Stimulated activated CD4-positive, alpha-beta T cell treated with anti-CD3 and anti-CD28 coated beads, Interleukin-4, amount 100 ng/mL, for 48 hours (primary cell): ENCODE measurements around the gene ADCY3.
"Not testable (repeated sequence)": the region's sequence is repeated elsewhere in the genome, so short reads cannot be mapped to it uniquely, and the experiment has no call there.

Source experiments
- DNase-seq, 2 donors: peaks; one replicate each; pipeline ENCODE4 v3.0.0-alpha.2; 2020; ENCODE audit warnings: low read depth in 2 of 2

ADCY3 gene

GRCh38 chr2:24813691-24814137 is 106.3 kb downstream of the ADCY3 start:
- no peak for DNase-seq

- DNase-seq, result no peak
Observed at GRCh38 chr2:24809316-24810007, 110.6 kb downstream of the ADCY3 start.

GRCh38 chr2:24806661-24807036 is 113.4 kb downstream of the ADCY3 start:
- DNase-seq, result no peak

GRCh38 chr2:24805811-24806660 is 114.0 kb downstream of the ADCY3 start:
- DNase-seq, result not testable (repeated sequence)

- not testable (repeated sequence) for DNase-seq
Observed at GRCh38 chr2:24800487-24800886, 119.5 kb downstream of the ADCY3 start.

- no peak for DNase-seq
Observed at GRCh38 chr2:24797644-24798043, 122.4 kb downstream of the ADCY3 start.

GRCh38 chr2:24793761-24794435 is 126.1 kb downstream of the ADCY3 start:
- peak in 1 of 2 donors; percentile 5 for DNase-seq

- peak; percentile 89 to 94 for DNase-seq
Observed at GRCh38 chr2:24792874-24793760, 126.9 kb downstream of the ADCY3 start, which contains the start of the genes CENPO and PTRHD1. Gene CENPO, plus strand, starts transcription at chr2:24793425. Its CDS starts 495 bp downstream, at chr2:24793920. Gene PTRHD1, minus strand, starts transcription at chr2:24793391. Its CDS starts 14 bp downstream, at chr2:24793377.

- DNase-seq, result no peak
Observed at GRCh38 chr2:24792542-24792873, 127.5 kb downstream of the ADCY3 start.

DNA sequence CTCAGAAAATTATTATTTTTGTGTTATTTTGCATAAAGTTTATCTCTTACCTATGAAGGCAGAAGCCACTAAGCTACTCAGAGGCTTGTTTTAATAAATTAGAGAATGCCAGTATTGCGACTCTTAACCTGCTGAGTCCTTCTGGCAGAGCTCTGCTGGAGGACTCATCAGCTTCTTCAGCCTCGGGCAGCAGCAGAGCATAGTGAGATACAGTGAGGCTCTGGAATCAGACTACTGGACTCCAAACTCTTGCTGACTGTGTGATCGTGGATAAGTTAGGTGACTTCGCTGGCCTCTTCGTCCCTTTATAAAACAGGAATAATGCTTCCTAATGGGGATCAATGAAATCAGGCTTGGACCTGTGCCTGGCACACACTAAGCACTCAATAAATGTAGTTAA is 128.6 kb downstream of the ADCY3 start:
- no peak for DNase-seq

DNA sequence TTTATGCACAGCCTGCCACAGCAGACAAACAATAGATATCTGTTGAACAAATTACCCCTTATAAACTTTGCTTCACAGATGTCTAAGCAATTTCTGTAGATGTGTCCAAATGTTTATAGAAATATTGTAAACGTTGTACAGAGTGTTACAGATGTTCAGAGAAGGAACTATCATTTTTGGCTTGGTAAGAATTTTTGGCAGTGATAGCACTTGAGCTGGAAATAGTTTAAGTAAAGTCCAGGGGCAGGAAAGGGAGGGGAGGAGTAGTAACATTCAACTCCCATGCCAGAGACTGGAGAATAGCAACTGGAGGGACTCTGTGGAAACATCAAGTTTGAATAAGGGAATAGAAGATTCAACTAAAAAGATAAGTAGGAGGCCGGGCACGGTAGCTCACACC is 131.2 kb downstream of the ADCY3 start:
- DNase-seq, result no peak

- no peak for DNase-seq
Observed at GRCh38 chr2:24787532-24787931, 132.5 kb downstream of the ADCY3 start.

DNA sequence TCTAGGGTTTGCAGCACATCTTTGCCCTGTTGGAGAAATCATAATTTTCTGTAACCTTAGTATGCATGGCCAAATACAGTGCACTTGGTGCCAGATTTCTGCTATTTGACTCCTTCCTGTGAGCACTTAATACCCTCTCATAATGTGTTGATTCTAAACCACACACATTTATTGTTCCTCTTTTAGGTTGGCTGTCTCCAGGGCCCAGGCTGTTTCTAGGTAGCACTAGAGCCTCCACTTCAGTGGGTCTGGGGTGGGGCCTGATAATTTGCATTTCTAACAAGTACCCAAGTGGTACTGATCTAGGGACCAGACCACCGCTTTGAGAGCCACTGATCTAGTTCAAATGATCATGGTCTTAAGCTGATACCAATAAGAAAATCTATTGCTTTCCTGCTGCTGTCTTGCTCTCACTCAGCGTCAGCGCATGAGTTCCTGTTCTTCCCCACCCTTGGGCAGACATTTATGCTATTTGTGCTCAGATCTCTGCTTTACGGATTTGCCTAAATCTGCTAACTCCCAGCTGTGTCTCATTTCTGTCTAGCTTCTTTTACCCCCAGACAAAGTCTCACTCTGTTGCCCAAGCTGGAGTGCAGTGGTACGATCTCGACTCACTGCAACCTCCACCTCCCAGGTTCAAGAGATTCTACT is 134.2 kb downstream of the ADCY3 start:
- no peak for DNase-seq

GRCh38 chr2:24783641-24784040 is 136.4 kb downstream of the ADCY3 start:
- DNase-seq, result no peak

DNA sequence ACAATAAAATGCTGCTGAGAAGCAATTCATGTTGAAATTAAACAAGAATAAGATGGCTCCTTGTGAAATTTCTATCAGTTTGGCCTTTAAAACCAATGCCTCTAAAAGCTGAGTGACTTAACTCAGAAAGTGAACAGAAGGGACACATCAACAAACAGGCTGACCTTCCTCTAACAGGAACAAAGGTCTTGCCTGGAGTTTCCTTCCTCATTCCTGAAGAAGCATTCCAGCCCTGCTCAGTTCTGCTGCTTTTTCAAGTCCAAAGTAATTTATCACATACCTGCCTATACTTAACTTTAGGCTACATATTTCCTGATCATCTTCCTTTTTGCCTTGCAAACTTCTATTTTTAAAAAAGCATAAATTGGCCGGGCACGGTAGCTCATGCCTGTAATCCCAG is 140.9 kb downstream of the ADCY3 start:
- DNase-seq, result no peak

DNA sequence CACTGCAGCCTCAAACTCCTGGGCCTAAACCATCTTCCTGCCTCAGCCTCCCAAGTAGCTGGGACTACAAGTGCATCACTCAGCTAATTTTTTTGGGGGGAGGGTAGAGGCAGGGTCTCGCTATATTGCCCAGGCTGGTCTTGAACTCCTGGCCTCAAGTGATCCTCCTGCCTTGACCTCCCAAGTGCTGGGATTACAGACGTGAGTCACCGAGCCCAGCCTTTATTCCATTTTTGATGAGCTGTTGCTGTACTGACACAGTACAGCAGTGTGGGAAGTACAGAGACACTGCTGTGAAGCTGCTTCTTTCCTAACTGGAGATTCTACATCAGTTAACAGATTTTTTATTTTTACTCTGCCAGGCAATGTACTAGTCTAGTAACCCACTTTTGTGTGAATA is 145.7 kb downstream of the ADCY3 start:
- DNase-seq, result no peak

DNA sequence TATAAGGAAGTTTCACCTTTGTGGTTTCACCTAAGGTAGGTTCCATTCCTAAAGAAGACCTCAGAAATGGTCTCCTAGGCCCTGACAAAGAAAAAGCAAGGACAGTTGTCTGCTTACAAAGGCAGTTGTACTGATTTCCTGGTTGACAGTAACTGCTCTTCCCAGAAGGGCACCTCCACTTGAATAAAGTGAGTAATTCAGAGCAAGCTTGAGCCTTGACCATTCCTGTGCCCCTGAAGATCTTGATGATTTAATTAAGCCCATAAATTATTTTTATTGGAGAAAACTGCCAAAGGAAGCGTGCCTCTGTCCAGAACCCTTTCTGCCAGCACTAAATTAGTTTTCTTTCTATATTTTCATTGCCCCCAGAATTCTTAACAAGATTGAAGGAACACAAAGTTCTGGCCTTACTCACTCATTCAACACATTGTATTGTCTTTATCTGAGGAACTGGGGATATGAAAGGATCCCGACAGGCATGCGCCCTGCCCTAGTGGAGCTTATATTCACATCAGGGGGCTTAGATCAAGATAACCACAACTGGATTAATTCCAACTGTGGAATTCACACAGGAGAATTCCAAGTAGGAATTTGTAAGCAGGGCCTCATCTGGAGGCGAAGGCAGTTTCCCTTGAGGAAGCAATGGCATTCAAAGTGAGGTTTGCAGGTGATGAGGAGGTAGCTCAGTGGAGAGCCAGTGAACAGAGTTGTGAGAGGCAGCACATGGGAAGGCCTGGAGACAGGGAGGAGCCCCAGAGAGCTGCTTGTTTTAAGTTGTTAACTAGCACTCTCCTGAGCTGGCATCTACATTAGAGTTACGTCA is 148.1 kb downstream of the ADCY3 start:
- no peak for DNase-seq

DNA sequence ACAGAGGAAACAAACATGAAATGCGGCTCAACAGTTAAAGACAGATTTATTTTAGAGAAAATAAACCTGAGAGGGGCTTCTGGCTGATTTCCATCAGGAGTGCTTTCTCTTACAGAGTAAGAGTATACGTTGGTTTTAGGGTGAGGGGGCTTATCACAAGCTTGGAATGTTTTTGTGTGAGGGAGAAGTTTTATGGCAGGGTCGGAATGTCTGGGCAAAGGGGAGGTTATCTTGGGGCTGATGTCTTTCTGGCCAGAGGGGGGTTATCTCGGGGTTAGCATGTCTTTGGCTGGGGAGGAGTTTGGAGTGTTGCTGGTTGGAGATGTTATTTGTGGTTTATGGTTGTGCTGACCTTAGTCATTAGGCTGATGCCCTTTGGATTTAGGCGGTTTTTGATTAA is 149.0 kb downstream of the ADCY3 start:
- no peak for DNase-seq
